Measurements from ENCODE around the gene KCNC4. TPM values are rescaled to one million over a fixed set of nuclear protein-coding genes. Genes with fewer than 3 reads are reported as not detected.
A peak's percentile ranks its signal among the peaks of the same experiment; 100 is the strongest.

KCNC4 gene
- total RNA-seq, 1 donor, result 6.8 TPM

DNA sequence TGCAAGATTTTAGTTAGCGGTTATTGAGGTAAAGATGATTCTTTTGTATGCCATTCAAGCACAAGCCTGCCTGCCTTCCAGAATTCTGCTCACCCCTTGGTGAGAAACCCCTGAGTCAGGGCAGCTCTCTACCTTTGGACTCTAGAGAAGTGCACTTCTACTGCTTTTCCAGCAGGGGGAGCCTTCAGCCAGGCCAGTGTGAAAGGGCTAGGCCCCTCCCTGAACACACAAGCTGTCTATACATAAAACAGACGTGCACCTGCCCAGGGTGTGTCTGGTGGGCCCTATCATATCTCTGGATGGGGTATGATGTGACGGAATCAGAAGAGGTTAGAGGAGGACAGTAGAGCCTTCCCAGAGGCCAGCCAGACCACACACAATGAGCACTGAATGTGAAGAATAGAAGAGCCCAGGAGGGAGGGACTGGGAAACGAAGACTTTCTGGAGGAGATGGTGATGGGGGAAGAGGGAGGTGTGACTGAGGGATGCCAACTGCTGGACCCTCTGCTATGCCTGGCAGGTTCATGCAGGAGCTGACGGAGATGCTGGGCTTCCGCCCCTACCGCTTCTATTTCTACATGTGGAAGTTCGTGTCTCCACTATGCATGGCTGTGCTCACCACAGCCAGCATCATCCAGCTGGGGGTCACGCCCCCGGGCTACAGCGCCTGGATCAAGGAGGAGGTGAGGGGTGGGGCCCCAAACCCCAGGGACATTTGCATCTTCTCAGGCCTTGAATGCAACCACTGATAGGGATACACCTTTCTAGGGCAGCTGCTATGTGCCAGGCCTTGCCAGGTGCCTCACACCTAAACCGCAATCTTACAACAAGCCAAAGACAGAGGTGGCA lies 13.0 kb upstream of the KCNC4 start:
- DNase-seq (ENCODE audit: low read depth), result peak; percentile 50
- TF ChIP-seq CTCF (IDR thresholded peaks at IDR 0.05; ENCODE audit: insufficient read depth, low read length), result peak; percentile 97
- H3K4me3 ChIP-seq (ENCODE audit: low read depth, low read length), result no peak overlapping the region

GRCh38 chr1:110197905-110198629 lies 12.0 kb upstream of the KCNC4 start:
- no peak overlapping the region for H3K4me3 ChIP-seq (ENCODE audit: low read depth, low read length)
- no peak for DNase-seq (ENCODE audit: low read depth)
- TF ChIP-seq CTCF (IDR thresholded peaks at IDR 0.05; ENCODE audit: insufficient read depth, low read length), result no peak

- no peak for TF ChIP-seq CTCF (IDR thresholded peaks at IDR 0.05; ENCODE audit: insufficient read depth, low read length)
- no peak for DNase-seq (ENCODE audit: low read depth)
- H3K4me3 ChIP-seq (ENCODE audit: low read depth, low read length), result no peak overlapping the region
These were observed 11.4 kb upstream of the KCNC4 start for GRCh38 chr1:110198746-110199145.

DNA sequence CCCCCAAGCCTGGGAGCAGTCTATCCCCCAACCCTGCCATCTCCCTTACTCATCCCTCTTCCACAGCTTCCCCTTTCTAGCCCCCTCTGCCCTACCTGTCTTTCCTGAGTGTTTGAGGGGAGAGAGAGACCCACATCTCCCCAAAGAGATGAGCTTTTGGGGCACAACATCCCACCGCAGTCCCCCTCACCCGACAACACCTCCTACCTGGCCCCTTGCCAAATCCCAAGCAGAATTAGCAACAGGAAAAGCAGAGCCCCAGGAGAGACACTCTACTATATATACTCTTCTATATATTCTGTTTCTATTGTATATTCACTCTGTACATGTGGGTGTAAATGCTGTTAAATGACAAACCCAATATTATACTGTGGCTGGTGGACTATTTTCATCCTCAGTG lies 9.9 kb upstream of the KCNC4 start:
- TF ChIP-seq CTCF (IDR thresholded peaks at IDR 0.05; ENCODE audit: insufficient read depth, low read length), result no peak
- no peak for DNase-seq (ENCODE audit: low read depth)

DNA sequence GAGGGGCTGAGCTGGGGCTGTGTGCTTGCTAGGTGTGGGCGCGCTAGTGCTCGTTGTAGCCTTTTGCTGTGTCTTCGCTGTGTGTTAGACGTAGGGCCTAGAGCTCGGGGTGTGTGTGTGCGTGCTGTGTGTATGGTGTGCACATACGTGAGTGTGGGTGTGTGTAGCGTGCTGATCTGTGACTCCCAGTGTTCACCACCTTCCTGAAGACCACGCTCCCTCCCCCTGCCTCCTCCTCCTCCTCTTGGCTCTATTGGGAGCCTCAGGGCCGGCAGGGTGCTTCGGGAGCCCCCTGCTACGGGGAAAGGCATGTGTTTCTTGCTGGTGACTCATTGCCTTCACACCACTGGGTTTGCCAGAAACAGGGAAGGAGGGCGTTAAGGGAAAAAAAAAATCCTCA lies 9.4 kb upstream of the KCNC4 start:
- no peak overlapping the region for H3K4me3 ChIP-seq (ENCODE audit: low read depth, low read length)
- no peak for TF ChIP-seq CTCF (IDR thresholded peaks at IDR 0.05; ENCODE audit: insufficient read depth, low read length)
- DNase-seq (ENCODE audit: low read depth), result peak; percentile 49

More for the DNA sequence above, 9.9 kb upstream of the KCNC4 start:
- H3K4me3 ChIP-seq (ENCODE audit: low read depth, low read length), result no peak overlapping the region

- TF ChIP-seq CTCF (IDR thresholded peaks at IDR 0.05; ENCODE audit: insufficient read depth, low read length), result no peak
- H3K4me3 ChIP-seq (ENCODE audit: low read depth, low read length), result no peak overlapping the region
- no peak for DNase-seq (ENCODE audit: low read depth)
These were observed 8.8 kb upstream of the KCNC4 start for GRCh38 chr1:110201157-110201825.
